T-helper 22 cell (primary cell): ENCODE data around the gene CLN6.
"Not testable (repeated sequence)": the region's sequence is repeated elsewhere in the genome, so short reads cannot be mapped to it uniquely, and the experiment has no call there.

Source experiments
- DNase-seq: peaks from one replicate; pipeline ENCODE4 v3.0.0-alpha.2; 2020; ENCODE audit warnings: low read depth

The CLN6 gene

DNA sequence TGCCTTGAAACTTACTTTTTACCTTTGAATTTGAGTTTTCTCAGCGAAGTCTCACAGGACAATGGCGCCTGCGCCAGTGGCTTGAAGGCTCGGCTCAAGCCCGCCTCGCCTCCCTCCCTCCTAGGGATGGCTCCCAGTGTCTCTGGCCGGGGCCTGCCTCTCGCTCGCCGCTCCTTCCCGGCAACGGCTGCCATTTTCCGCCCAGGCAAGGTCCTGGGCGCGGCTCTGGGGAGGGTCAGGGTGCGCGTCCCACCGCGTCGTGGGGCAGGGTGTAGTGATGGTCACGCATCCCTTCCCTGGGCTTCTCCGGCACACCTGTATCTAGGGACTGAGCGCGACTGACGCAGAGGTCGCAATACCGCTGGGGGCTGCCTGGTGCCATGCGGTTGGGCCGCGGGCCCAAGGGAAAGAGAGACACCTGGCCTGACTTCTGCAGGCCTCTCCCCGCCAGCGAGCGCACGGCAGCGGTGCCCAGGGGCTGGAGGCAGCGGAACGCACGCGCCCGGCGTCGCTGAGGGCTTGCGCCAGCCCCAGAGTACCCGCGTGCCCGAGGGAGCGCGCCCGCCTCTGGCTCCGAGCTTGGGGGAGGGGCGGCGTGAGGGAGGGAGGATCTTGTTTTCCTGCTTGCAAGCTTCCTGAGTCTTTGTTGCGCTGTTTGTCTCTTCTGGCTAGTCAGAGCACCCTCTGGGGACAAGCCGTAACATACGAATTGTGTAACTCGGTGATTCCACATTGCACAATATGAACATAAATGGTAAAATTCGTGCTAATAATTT, 27.3 kb upstream of the CLN6 start:
- DNase-seq, result peak; percentile 13

DNA sequence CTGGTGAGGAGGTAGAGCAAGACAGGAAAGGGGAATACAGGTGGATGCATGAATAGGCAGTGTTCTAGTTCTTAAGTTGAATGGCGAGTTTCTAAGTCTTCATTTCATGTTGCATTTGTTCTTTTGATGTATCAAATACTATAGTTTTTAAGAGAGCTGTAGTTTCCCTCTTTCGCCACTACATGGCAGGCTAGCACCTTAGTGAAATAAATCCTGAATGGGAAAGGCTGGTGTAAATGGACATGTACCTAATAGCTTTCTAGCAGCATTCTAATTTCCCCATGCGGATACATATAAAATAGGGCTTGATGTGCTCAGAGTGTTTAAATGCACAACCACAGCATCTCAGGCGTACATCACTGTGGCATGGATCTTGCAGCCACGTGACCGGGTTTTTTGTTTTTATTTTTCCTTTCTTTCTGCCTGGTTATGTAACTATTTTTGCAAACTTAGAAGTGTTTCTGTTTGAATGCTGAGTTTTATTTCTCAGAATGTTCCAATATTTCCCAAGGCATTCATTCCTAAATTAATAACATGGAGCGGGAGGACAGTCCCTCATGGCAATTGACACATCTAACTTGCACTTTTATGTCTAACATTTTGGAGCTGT, 23.5 kb upstream of the CLN6 start:
- DNase-seq, result no peak

DNA sequence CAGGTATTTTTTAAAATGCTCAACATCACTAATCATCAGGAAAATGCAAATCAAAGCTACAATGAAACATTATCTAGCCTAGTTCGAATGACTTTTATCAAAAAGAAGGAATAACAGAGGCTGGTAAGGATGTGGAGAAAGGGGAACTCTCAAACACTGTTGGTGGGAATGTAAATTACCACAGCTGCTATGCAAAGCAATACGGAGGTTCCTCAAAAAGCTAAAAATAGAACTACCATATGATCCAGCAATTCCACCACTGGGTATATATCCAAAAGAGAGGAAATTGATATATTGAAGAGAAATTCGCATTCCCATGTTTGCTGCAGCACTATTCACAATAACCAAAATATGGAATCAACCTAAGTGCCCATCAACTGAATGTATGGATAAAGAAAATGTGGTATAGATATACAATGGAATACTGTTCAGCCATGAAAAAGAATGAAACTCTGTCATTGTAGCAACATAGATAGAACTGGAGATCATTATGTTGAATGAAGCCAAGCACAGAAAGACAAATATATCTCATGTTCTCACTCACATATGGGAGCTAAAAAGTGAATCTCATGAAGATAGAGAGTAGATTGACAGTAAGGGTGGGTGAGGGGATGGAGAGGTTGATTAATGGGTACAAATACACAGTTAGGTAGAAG, 19.7 kb upstream of the CLN6 start:
- DNase-seq, result no peak

DNA sequence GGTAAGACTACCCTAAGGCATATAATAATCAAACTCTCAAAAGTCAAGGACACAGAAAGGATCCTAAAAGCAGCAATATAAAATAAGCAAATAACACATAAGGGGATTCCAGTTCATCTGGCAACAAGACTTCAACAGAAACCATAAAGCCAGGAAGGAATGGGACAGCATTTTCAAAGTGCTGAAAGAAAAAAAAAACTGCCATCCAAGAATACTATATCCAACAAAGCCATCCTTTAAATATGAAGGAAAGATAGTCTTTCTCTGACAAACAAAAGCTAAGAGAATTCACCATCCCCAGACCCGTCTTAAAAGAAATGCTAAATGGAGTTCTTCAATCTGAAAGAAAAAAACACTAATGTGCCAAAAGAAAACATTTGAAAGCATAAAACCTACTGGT, 14.7 kb upstream of the CLN6 start:
- DNase-seq, result no peak

DNA sequence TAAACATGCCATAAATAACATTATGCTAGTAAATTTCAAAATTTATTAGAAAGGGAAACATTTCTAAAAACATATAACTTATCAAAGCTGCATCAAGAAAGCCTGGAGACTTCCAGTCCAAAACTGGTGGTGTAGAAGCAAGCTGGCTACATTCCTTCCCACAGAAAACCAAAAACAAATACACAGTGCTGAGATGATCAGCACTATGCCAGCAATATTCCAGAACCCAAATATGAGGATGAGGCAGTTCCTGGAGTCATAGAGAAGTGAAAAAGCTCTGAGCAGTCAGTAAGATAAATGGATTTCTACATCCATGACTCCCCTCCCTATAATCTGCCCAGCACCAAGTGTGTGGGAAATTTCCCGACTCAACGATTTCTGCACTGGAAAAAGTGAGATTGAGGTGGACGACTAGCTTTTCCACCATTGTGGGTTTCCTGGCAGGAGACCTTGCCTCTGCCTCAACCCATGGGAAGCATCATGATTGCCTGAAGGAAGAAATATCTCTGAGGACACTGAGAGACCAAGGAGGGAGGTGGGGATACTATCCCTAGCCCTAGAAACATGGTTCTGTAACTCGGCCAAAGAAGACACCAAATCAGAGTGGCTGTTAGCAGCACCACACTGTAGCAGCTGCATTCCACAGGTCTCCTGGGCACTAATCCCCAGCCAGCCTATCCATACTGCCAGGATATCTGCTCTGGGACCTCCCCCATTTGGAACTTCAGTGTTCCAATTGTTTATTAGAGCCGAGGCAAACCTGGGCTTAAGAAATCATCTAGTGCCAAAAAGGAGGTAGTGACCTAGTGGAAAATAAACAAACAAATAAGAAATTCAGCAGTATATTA, 11.8 kb upstream of the CLN6 start:
- DNase-seq, result no peak

DNA sequence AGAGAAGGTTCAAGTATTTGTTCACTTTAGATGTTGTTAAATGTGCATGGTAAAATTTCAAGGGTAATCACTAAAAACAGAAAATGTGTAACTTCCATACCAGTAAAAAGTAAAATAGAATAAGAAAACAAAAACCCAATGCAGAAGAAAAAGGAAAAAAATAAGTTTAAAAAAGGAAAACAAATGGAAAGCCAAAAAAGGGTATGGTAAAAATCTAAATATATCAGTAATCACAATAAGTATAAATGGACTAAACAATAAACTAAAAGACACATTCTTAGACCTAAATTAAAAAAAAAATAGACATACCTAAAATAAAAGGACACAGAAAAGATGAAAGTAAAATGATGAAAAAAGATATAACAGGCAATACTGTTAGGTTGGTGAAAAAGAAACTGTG, 9.5 kb upstream of the CLN6 start:
- no peak for DNase-seq

DNA sequence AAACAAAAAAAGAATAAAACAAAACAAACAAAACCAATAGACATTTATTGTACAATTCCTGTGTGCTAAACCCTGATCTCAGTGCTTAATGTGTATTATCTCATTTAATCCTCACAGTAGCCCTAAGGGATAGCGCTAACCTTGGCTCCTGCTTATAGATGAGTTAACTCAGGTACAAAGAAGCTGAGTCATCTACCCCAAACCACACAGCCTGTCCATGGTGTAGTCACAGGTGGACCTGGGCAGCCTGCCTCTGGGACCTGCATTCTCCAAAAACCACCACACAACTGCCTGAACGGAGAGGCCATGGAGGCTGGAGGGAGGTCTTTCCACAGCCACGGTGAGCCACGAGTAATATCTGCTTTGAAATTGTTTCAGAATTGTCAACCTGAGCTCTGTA, 5.5 kb upstream of the CLN6 start:
- DNase-seq, result no peak

DNA sequence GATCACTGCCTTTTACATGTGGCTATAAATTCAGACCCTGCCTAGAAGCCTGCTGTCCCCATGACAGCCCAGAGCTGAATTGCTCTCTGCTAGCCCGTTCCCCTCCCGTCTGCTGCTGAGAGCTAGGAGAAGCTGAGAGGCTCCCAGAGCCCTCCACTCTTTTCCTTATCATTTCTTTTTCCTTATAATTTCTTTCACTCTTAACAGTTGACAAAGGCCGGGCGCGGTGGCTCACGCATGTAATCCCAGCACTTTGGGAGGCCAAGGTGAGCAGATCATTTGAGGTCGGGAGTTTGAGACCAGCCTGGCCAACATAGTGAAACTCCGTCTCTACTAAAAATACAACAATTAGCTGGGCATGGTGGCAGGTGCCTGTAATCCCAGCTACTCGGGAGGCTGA, 5.0 kb upstream of the CLN6 start:
- DNase-seq, result not testable (repeated sequence)

DNA sequence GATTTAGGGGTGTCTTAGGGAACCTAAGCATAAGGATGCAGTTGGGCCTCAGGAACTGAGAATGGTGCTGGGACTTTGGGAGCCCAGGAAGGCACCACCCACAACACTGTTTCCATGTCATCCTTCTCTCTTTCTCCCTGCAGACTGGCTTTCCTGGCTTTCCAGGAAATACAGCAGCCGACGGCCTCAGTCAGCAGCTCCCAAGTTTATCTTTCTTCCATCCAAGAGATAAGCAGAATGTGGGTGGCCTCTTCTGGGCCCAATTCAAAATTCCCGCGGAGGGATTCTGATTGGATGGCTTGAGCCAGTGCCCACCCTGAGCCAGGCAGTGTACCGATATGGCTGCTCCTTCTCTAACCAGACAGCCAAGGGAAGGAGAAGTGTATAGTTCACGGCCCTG, 4.5 kb upstream of the CLN6 start:
- DNase-seq, result no peak

DNA sequence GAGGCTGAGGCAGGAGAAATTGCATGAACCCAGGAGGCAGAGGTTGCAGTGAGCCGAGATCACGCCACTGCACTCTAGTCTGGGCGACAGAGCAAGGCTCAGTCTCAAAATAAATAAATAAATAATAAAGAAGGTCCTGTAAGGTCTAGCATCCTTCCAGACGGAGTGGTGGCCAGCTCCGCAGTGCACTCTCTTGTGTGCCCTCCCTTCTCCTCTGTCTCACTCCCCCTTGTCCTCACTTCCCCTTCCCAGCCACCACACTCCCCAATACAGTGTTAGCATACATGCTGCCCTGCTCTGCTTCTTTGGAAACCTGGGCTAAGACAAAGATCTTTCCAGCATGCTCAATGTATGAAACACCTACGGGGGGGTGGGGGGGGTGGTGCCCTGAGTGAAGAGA, 3.4 kb upstream of the CLN6 start:
- no peak for DNase-seq

DNA sequence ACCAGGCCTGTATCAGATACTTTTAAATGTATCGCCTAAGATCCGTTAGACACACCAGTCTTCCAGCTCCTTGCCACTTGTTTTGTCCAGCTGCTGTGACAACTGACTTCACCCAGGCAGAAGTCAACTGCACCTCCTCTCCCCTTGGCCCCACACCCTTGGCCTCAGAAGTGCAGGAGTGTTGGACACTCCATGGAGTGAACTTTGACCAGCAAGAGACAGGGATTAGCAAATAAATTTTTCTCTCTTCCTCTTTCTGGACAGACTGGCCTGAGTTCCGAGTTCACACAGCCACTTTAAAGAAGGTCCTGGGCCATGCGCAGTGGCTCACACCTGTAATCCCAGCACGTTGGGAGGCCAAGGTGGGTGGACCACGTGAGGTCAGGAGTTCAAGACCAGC, 2.9 kb upstream of the CLN6 start:
- DNase-seq, result no peak

DNA sequence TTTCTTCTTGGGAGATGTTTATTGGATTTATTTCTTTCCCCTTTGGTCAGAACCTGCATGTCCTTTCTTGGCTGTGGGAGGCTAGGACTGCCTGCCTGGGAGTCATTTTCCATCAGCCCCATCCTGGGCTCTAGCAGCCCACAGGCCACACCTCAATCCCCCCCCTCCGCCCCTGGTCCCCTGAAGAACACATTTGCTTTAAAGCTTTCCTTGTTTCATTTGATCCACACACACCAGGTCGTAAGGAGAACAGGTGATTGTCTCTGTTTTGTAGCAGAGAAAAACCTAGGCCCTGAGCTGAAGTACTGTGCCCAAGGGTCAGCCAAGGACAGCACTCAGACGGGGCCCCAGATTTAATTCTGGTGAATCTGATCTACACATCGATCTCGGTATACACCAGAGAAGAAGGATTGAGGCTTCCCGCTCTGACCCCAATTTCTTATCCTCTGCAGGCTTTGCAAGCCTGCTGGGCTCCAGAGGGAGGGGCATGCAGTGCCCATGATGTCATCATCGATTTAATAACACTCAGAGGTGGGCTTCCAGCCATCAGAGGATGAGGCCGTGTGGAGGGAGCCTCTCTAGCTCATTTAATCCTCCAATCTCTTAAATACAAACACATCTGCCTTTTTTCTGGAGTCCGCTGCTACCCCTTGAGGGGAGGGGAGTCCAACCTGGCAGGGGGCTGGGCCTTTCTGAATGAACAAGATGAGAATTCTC, 1.7 kb upstream of the CLN6 start:
- DNase-seq, result no peak

DNA sequence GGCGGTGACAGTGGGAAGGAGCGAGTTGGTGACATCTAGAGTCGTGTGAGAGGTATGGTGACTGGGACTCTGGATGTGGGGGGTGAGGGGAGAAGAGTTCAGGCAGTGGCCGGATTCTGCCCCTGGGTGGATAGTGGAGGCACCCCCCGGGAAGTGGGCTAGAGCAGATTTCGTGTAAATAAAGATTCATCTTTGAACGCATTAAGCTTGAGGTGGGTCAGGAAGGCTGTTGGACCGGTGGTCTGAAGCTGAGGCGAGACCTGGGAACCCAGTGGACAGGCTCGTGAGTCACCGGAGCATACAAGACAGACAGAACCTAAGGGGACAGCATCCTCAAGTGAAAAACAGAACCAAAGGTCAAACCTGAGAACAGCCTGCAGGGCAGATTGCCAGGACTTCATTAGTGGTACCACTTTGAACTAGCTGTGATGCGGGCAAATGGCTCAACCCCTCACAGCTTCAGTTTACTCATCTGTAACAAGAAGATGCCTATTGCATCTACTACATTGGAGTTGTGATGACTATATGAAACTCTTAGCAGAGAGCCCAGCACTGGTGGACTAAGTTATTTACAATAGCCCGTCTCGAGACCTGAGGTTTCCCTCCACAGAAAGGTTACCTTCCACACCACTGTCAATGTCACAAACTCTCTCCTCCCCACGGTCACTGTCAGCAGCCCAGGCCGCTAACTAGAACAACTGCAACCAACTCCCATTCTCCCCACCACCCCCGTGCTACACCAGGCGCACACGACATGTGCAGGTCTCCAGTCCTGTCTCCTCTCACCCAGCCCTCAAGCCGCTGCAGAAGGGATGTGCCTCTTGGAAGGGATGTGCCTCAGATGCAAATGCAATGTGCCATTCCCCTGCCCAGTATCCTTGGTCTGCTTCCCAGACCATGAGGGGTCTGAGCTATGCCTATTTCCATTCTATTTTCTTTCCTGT, 901 bp upstream of the CLN6 start:
- DNase-seq, result no peak

DNA sequence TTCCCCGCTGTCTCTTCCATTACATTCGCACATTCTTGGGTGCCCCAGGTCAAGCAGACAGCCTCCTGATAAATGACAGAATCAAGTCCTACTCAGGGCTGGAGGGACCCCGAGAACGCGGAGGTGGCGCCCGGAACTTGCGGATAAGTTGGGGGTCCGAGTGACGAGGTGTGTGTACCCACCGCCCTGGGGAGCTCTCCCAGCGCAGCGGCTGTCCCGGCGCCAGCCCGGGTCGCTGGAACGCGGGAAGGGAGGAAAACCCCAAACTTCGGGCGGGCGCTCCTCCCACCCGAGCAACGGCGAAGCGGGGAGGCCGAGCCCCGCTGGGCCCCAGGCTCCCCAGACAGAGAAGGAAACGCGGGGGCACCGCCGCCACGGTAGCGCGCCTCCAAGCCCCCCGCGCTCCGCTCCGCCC, 550 bp downstream of the CLN6 start:
- DNase-seq, result no peak

DNA sequence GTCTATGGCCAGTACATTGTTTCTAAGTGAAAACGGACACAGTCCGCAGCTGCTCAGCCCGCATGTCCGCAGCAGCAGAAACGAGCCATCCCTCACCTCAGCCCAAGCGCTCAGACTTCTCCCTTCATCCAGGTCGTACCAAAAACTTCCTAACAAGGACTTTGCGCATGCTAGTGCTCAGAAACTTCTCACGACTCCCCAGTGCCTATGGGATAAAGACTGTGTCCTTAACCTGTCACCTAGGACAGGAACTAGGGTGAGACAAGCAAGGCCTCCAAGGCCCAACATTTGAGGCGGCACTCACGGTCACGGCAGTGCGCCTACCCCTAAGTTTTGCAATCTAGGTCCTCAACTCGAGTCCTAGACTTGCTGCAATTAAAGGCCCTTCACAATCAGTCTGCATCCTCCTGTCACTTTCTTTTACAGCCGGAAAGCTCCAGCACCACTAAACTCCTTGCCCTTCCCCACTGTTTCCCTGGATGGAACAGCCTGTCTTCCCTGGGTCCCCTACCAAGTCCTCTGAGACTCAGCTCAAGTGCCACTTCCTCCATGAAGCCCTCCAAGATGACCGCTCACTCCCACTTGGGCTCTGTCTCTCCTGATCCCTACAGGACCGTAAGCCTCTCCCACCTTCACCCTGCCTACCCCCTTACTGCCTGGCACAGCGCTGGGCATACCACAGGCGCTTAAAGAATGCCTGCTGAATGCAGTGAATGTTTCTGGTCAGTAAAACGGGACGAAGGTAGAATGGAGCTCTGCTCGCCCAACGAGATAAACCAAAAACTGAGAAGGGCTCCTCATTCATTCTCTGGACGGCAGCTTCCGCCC, 1.2 kb downstream of the CLN6 start:
- no peak for DNase-seq

DNA sequence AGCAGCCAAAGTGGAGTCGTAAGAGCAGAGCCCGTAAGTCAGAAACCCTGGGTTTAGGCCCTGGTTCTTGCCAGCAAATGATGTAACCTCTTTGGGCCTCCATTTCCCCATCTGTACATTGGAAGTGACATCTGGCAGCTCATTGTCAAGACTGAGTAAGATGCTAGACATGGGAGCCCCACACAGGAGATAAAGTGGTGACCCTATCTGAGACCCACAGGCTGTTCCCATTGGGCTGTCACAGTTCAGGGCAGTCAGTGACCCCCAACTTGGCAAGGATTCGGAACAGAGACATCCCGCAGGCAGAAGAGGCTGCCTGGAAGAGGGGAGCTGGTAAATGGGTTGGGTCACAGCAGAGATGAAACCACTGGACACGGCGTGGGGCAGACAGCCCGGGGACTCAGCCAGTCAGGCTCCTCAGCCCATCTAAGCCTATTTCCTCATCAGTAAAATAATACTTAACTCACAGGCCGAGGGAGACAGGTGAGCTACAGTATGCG, 1.8 kb downstream of the CLN6 start:
- no peak for DNase-seq

DNA sequence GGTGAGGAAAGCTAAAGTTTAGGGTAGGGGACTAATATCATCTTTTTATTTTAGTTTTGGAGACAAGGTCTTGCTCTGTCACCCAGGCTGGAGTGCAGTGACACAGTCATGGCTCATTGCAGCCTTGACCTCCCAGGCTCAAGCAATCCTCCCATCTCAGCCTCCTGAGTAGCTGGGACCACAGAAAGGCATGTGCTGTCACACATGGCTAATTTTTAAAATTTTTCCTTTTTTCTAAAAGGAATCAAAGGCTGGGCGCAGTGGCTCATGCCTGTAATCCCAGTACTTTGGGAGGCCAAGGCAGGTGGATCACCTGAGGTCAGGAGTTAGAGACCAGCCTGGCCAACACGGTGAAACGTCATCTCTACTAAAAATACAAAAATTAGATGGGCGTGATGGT, 4.1 kb downstream of the CLN6 start:
- not testable (repeated sequence) for DNase-seq

DNA sequence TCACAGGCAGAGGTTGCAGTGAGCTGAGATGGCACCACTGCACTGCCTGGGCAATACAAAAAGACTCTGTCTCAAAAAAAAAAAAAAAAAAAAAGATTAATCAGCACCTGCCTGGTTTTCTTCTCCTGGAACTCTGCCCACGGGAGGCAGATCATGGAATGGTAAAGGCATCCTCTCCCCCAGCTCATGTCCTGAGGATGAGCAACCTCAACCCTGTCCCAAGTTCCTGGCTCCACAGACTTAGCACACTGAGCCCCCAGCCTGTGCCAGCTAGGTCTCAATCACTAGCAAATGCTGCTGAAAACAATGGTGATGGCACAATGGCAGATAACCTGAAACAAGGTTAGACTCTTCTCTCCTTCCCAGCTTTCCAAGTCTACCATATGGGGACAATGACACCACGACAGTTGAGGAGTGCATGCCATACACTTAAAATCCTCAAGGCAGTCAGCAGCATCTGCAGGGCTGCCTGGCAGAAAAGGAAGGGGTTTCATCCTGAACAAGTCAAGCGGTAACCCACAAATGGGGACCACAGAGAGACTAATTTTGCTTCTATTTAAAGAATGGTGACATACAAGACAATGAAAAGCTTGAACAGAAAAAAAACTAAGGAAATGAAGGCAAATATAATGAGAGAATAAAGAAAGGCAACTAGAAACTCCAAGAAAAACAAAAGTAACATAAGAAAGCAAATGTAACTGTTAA, 4.8 kb downstream of the CLN6 start:
- no peak for DNase-seq

DNA sequence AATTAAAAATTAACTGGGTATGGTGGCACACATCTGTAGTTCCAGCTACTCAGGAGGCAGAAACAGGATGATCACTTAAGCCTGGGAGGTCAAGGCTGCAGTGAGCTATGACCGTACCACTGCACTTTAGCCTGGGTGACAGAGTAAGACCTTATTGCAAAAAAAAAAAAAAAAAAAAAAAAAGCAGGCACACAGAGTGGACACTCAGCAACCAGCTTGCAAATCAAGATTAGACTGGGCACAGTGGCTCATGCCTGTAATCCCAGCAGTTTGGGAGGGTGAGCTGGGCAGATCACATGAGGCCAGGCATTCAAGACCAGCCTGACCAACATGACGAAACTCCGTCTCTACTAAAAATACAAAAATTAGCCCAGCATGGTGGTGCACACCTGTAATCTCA, 5.4 kb downstream of the CLN6 start:
- DNase-seq, result no peak
